DOHH2 (cell line): ENCODE data around the gene ACOT11.

ENCODE experiments used
- CTCF ChIP-seq: fragments of 200-600 bp; sonication (generic); IDR thresholded peaks from one replicate; pipeline ENCODE4 v1.5.1; 2014; ENCODE audit warnings: antibody characterized with exemption, mild to moderate bottlenecking, low read depth, low read length; ENCODE audit not compliant: poor library complexity, severe bottlenecking
- EZH2phosphoT487 ChIP-seq: fragments of 200-600 bp; sonication (generic); IDR thresholded peaks from 2 replicates; pipeline ENCODE4 v1.6.1; 2017; ENCODE audit warnings: borderline replicate concordance, mild to moderate bottlenecking, antibody characterized with exemption, low read length, moderate library complexity, mixed read lengths

- TF ChIP-seq CTCF (no peak), EZH2phosphoT487 (no peak)
Measured at GRCh38 chr1:54610048-54610447, 62.0 kb downstream of the ACOT11 start.
